Measurements from ENCODE around the gene AMH. TPM values are rescaled to one million over a fixed set of nuclear protein-coding genes. Genes with fewer than 3 reads are reported as not detected.

The AMH gene
- total RNA-seq, 2 experiments from 2014 or later = 14.8 to 49.7 TPM

GRCh38 chr19:2234996-2235380 lies 14.1 kb upstream of the AMH start:
- Histone ChIP-seq H3K9me2 (ENCODE audit: insufficient read depth, low read length) (no peaks in the 10 kb centered on the region), H2AFZ (ENCODE audit: low read length) (no peak overlapping the region), H3K36me3 (ENCODE audit: insufficient read depth, low read length) (peaks cover 81% of the 10 kb centered on the region), H4K20me1 (ENCODE audit: insufficient read depth, low read length) (peaks cover 31% of the 10 kb centered on the region), H3K79me2 (ENCODE audit: insufficient read depth, low read depth, low read length) (peaks cover 57% of the 10 kb centered on the region), H3K9me3 (ENCODE audit: low read length) (no peaks in the 10 kb centered on the region), H3K27ac (ENCODE audit: low read depth, low read length, poor library complexity, severe bottlenecking) (peak overlapping the region; percentile 75), H3K4me3 (ENCODE audit: low read depth, low read length, poor library complexity, severe bottlenecking) (peak overlapping the region; percentile 96), H3K4me2 (ENCODE audit: low read length) (peak overlapping the region; percentile 91), H3K4me1 (ENCODE audit: insufficient read depth, low read length, poor library complexity, severe bottlenecking) (peaks cover 56% of the 10 kb centered on the region)
- intact Hi-C loops (cut with micrococcal nuclease; ENCODE audit: unreplicated experiment) = loop anchor here (5.0 kb wide), 1 partner anchor 377 kb away; no protein-coding TSS in a partner anchor
- no TSS peak for BruUV-seq (replicated peaks)
- DNase-seq (ENCODE audit: low spot score) = no peak
- TF ChIP-seq EZH2phosphoT487 (IDR thresholded peaks at IDR 0.05; ENCODE audit: borderline replicate concordance, low read depth, low read length) = no peak
- no peak for TF ChIP-seq CTCF (conservative IDR thresholded peaks at IDR 0.05; ENCODE audit: low read length)
- ChIA-PET CTCF (ENCODE audit: unreplicated experiment) (interaction anchor here (0.6 to 0.7 kb wide), 2 partner anchors 79 to 222 kb away, joined by 3 read pairs; partner anchors contain the start of gene LMNB2), POLR2A (no interaction called here)

GRCh38 chr19:2235381-2236063 lies 13.6 kb upstream of the AMH start:
- Histone ChIP-seq H4K20me1 (ENCODE audit: insufficient read depth, low read length) (peaks cover 37% of the 10 kb centered on the region), H3K4me2 (ENCODE audit: low read length) (peak overlapping the region; percentile 91), H3K79me2 (ENCODE audit: insufficient read depth, low read depth, low read length) (peaks cover 62% of the 10 kb centered on the region), H3K4me1 (ENCODE audit: insufficient read depth, low read length, poor library complexity, severe bottlenecking) (peaks cover 62% of the 10 kb centered on the region), H3K4me3 (ENCODE audit: low read depth, low read length, poor library complexity, severe bottlenecking) (peak overlapping the region; percentile 96), H2AFZ (ENCODE audit: low read length) (no peak overlapping the region; the same call in 1 of the 2 replicates), H3K27ac (ENCODE audit: low read depth, low read length, poor library complexity, severe bottlenecking) (peak overlapping the region; percentile 75), H3K9me2 (ENCODE audit: insufficient read depth, low read length) (no peaks in the 10 kb centered on the region), H3K36me3 (ENCODE audit: insufficient read depth, low read length) (peaks cover 81% of the 10 kb centered on the region), H3K9me3 (ENCODE audit: low read length) (no peaks in the 10 kb centered on the region)
- TF ChIP-seq CTCF (conservative IDR thresholded peaks at IDR 0.05; ENCODE audit: low read length) = no peak
- TF ChIP-seq EZH2phosphoT487 (IDR thresholded peaks at IDR 0.05; ENCODE audit: borderline replicate concordance, low read depth, low read length) = no peak
- CTCF ChIA-PET (ENCODE audit: unreplicated experiment) = interaction anchor here (0.6 to 0.7 kb wide), 2 partner anchors 79 to 221 kb away, joined by 3 read pairs; partner anchors contain the start of gene LMNB2
- POLR2A ChIA-PET = no interaction called here
- intact Hi-C loops (cut with micrococcal nuclease; ENCODE audit: unreplicated experiment) = loop anchor here (1.0 to 5.0 kb wide), 5 partner anchors 38 to 377 kb away; partner anchors contain the start of gene AP3D1
- peak; percentile 45 for DNase-seq (ENCODE audit: low spot score)
- no TSS peak for BruUV-seq (replicated peaks)

GRCh38 chr19:2236064-2236313 lies 13.1 kb upstream of the AMH start:
- peak overlapping the region; percentile 96 for H3K4me3 ChIP-seq (ENCODE audit: low read depth, low read length, poor library complexity, severe bottlenecking)
- peaks cover 81% of the 10 kb centered on the region for H3K36me3 ChIP-seq (ENCODE audit: insufficient read depth, low read length)
- no TSS peak for BruUV-seq (replicated peaks)
- POLR2A ChIA-PET = no interaction called here
- peak overlapping the region; percentile 75 for H3K27ac ChIP-seq (ENCODE audit: low read depth, low read length, poor library complexity, severe bottlenecking)
- TF ChIP-seq EZH2phosphoT487 (IDR thresholded peaks at IDR 0.05; ENCODE audit: borderline replicate concordance, low read depth, low read length) (no peak), CTCF (conservative IDR thresholded peaks at IDR 0.05; ENCODE audit: low read length) (no peak)
- H3K9me3 ChIP-seq (ENCODE audit: low read length) = no peaks in the 10 kb centered on the region
- intact Hi-C loops (cut with micrococcal nuclease; ENCODE audit: unreplicated experiment) = loop anchor here (1.0 to 5.0 kb wide), 5 partner anchors 37 to 376 kb away; partner anchors contain the start of gene AP3D1
- peaks cover 67% of the 10 kb centered on the region for H3K79me2 ChIP-seq (ENCODE audit: insufficient read depth, low read depth, low read length)
- DNase-seq (ENCODE audit: low spot score) = no peak
- H4K20me1 ChIP-seq (ENCODE audit: insufficient read depth, low read length) = peaks cover 41% of the 10 kb centered on the region
- CTCF ChIA-PET (ENCODE audit: unreplicated experiment) = interaction anchor here (0.6 kb wide), 1 partner anchor 252 kb away, joined by 3 read pairs; no protein-coding TSS in a partner anchor
- H2AFZ ChIP-seq (ENCODE audit: low read length) = no peak overlapping the region; the same call in 1 of the 2 replicates
- H3K9me2 ChIP-seq (ENCODE audit: insufficient read depth, low read length) = no peaks in the 10 kb centered on the region
- peaks cover 66% of the 10 kb centered on the region for H3K4me1 ChIP-seq (ENCODE audit: insufficient read depth, low read length, poor library complexity, severe bottlenecking)
- H3K4me2 ChIP-seq (ENCODE audit: low read length) = peak overlapping the region; percentile 91
